ENCODE results near the gene CDON.

The CDON gene

GRCh38 chr11:126072801-126073594 lies 10.3 kb upstream of the CDON start:
- Histone ChIP-seq H3K36me3 (ENCODE audit: control insufficient read depth, low read length) (no peaks in the 10 kb centered on the region), H3K9me2 (replicated peaks; ENCODE audit: control insufficient read depth, low read length) (no peaks in the 10 kb centered on the region), H3K27me3 (ENCODE audit: control insufficient read depth, low read length) (peaks cover 17% of the 10 kb centered on the region), H3K27ac (ENCODE audit: low read depth, low read length) (no peak overlapping the region), H3K79me2 (ENCODE audit: control insufficient read depth, low read length) (no peaks in the 10 kb centered on the region), H4K20me1 (ENCODE audit: control insufficient read depth, insufficient read depth, low read depth, low read length) (no peaks in the 10 kb centered on the region), H3K4me2 (ENCODE audit: low read length) (no peak overlapping the region), H3K4me1 (ENCODE audit: control insufficient read depth, low read length) (no peaks in the 10 kb centered on the region), H3K9me3 (ENCODE audit: control insufficient read depth, insufficient read depth, low read length) (no peaks in the 10 kb centered on the region), H3K4me3 (ENCODE audit: low read length) (no peak overlapping the region), H3F3A (ENCODE audit: control insufficient read depth, insufficient read depth) (no peaks in the 10 kb centered on the region)
- TF ChIP-seq EZH2phosphoT487 (IDR thresholded peaks at IDR 0.05; ENCODE audit: borderline replicate concordance, low read length): no peak
- TF ChIP-seq CTCF (IDR thresholded peaks at IDR 0.05; ENCODE audit: low read depth, low read length, poor library complexity, severe bottlenecking): no peak

DNA sequence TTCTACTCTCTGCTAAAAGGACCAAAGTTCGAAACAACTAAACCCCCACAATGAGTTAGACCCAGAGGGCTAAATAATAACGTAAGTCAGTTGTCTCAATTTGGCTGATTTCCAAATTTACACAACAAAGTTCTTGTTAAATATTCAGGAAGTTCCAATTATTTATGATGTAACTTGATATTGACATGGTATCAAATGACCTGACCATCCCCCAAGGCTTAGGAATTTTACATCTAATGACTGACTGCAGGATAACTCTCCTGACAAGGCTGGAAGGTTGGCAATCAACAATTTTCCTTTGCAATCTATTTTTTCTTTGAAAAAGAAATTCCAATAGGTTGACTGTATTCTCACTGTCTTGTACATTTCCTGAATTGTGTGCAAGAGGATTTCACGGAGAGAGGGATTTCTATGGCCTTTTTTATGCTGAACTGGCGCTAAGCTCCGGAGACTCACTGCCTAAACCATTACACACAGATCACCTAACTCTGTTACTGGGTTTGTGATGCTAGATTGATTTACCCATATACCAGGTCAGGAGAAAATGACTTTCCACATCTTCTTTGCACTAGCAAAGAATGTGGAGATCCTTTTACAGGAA lies 9.6 kb upstream of the CDON start:
- no peaks in the 10 kb centered on the region for H3K9me3 ChIP-seq (ENCODE audit: control insufficient read depth, insufficient read depth, low read length)
- no peaks in the 10 kb centered on the region for H3K4me1 ChIP-seq (ENCODE audit: control insufficient read depth, low read length)
- no peak overlapping the region for H3K4me3 ChIP-seq (ENCODE audit: low read length)
- TF ChIP-seq CTCF (IDR thresholded peaks at IDR 0.05; ENCODE audit: low read depth, low read length, poor library complexity, severe bottlenecking): no peak
- TF ChIP-seq EZH2phosphoT487 (IDR thresholded peaks at IDR 0.05; ENCODE audit: borderline replicate concordance, low read length): no peak
- no peak overlapping the region for H3K27ac ChIP-seq (ENCODE audit: low read depth, low read length)
- H3K79me2 ChIP-seq (ENCODE audit: control insufficient read depth, low read length): no peaks in the 10 kb centered on the region
- no peaks in the 10 kb centered on the region for H3K36me3 ChIP-seq (ENCODE audit: control insufficient read depth, low read length)
- no peaks in the 10 kb centered on the region for H4K20me1 ChIP-seq (ENCODE audit: control insufficient read depth, insufficient read depth, low read depth, low read length)
- peaks cover 17% of the 10 kb centered on the region for H3K27me3 ChIP-seq (ENCODE audit: control insufficient read depth, low read length)
- H3K9me2 ChIP-seq (replicated peaks; ENCODE audit: control insufficient read depth, low read length): no peaks in the 10 kb centered on the region
- H3F3A ChIP-seq (ENCODE audit: control insufficient read depth, insufficient read depth): no peaks in the 10 kb centered on the region
- no peak overlapping the region for H3K4me2 ChIP-seq (ENCODE audit: low read length)

GRCh38 chr11:126063507-126063852 lies 814 bp upstream of the CDON start:
- Histone ChIP-seq H3K4me1 (ENCODE audit: control insufficient read depth, low read length) (peaks cover 15% of the 10 kb centered on the region), H3K4me3 (ENCODE audit: low read length) (peak overlapping the region; percentile 60)

More at GRCh38 chr11:126063507-126063852, 814 bp upstream of the CDON start:
- TF ChIP-seq EZH2phosphoT487 (IDR thresholded peaks at IDR 0.05; ENCODE audit: borderline replicate concordance, low read length): no peak
- TF ChIP-seq CTCF (IDR thresholded peaks at IDR 0.05; ENCODE audit: low read depth, low read length, poor library complexity, severe bottlenecking): no peak
- Histone ChIP-seq H3K9me2 (replicated peaks; ENCODE audit: control insufficient read depth, low read length) (no peaks in the 10 kb centered on the region), H3K27ac (ENCODE audit: low read depth, low read length) (no peak overlapping the region), H3K36me3 (ENCODE audit: control insufficient read depth, low read length) (no peaks in the 10 kb centered on the region), H3K79me2 (ENCODE audit: control insufficient read depth, low read length) (no peaks in the 10 kb centered on the region), H3K9me3 (ENCODE audit: control insufficient read depth, insufficient read depth, low read length) (no peaks in the 10 kb centered on the region), H4K20me1 (ENCODE audit: control insufficient read depth, insufficient read depth, low read depth, low read length) (no peaks in the 10 kb centered on the region), H3K27me3 (ENCODE audit: control insufficient read depth, low read length) (peaks cover 36% of the 10 kb centered on the region), H3K4me2 (ENCODE audit: low read length) (peak overlapping the region; percentile 94), H3F3A (ENCODE audit: control insufficient read depth, insufficient read depth) (no peaks in the 10 kb centered on the region)

Measured in DOHH2 (cell line).